ENCODE data around the gene LRMDA. TPM values are rescaled to one million over a fixed set of nuclear protein-coding genes. Genes with fewer than 3 reads are reported as not detected.

Gene LRMDA
- total and polyA plus RNA-seq, 2 of the 13 experiments (the other 11 are each of a cell fraction or from before 2014, with no cell fraction given) = 13.4 to 22.0 TPM

DNA sequence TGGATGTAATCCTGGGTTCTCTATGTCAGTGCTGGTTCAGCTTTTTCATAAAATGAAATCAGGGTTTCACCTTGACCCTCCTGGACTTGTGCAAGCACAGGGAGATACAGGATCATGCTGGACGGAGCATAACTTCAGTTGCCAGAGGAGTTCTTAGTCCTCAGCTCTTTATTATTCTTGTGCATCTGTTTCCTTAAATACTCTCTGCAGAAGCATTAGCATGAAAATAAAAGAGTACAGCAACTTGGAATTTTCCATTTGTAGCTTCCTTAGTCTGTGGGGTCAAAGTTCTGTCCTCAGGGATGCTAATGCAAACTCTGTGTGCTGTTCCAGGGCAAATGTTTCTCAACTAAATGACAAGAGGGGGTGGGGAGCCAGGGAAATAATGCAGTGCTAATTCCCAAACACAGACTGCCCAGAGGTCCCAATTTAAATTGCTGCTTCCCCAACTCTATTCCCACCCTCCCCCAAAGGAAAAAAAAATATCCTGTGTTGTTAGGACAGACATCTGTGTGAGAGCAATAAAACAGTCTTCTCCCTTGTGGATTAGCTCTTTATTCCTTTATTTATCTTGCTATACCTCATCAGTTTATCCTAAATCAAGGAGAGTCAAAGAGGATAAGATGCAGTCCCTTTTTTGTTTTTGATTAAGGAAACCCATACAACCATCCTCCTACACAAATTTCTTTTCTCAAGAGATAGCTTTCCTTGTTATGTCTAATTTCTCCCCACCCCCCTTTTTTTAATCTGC lies 905.0 kb downstream of the LRMDA start (continued):
- no peak for TF ChIP-seq ELF3 (CRISPR knock-in tag; IDR thresholded peaks at IDR 0.05)
- no peak for TF ChIP-seq ZIK1 (CRISPR knock-in tag; IDR thresholded peaks at IDR 0.05; ENCODE audit: borderline replicate concordance, low read depth)
- TF ChIP-seq ZNF343 (CRISPR knock-in tag; IDR thresholded peaks at IDR 0.05) = no peak
- no peak for TF ChIP-seq NFYC (CRISPR knock-in tag; IDR thresholded peaks at IDR 0.05)
- TF ChIP-seq, protein P1, sequence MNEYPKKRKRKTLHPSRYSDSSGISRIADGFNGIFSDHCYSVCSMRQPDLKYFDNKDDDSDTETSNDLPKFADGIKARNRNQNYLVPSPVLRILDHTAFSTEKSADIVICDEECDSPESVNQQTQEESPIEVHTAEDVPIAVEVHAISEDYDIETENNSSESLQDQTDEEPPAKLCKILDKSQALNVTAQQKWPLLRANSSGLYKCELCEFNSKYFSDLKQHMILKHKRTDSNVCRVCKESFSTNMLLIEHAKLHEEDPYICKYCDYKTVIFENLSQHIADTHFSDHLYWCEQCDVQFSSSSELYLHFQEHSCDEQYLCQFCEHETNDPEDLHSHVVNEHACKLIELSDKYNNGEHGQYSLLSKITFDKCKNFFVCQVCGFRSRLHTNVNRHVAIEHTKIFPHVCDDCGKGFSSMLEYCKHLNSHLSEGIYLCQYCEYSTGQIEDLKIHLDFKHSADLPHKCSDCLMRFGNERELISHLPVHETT (CRISPR knock-in tag; conservative IDR thresholded peaks at IDR 0.05) = no peak
- TF ChIP-seq, protein P2, sequence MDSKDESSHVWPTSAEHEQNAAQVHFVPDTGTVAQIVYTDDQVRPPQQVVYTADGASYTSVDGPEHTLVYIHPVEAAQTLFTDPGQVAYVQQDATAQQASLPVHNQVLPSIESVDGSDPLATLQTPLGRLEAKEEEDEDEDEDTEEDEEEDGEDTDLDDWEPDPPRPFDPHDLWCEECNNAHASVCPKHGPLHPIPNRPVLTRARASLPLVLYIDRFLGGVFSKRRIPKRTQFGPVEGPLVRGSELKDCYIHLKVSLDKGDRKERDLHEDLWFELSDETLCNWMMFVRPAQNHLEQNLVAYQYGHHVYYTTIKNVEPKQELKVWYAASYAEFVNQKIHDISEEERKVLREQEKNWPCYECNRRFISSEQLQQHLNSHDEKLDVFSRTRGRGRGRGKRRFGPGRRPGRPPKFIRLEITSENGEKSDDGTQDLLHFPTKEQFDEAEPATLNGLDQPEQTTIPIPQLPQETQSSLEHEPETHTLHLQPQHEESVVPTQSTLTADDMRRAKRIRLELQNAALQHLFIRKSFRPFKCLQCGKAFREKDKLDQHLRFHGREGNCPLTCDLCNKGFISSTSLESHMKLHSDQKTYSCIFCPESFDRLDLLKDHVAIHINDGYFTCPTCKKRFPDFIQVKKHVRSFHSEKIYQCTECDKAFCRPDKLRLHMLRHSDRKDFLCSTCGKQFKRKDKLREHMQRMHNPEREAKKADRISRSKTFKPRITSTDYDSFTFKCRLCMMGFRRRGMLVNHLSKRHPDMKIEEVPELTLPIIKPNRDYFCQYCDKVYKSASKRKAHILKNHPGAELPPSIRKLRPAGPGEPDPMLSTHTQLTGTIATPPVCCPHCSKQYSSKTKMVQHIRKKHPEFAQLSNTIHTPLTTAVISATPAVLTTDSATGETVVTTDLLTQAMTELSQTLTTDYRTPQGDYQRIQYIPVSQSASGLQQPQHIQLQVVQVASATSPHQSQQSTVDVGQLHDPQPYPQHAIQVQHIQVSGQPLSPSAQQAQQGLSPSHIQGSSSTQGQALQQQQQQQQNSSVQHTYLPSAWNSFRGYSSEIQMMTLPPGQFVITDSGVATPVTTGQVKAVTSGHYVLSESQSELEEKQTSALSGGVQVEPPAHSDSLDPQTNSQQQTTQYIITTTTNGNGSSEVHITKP (CRISPR knock-in tag; IDR thresholded peaks at IDR 0.05; ENCODE audit: low read depth) = peak; percentile 43; the same call in 1 of the 2 replicates
- TF ChIP-seq MTA1 (CRISPR knock-in tag; IDR thresholded peaks at IDR 0.05; ENCODE audit: borderline replicate concordance) = no peak
- TF ChIP-seq, protein P3, sequence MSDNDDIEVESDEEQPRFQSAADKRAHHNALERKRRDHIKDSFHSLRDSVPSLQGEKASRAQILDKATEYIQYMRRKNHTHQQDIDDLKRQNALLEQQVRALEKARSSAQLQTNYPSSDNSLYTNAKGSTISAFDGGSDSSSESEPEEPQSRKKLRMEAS (IDR thresholded peaks at IDR 0.05) = no peak
- TF ChIP-seq RXRA (CRISPR knock-in tag; IDR thresholded peaks at IDR 0.05) = no peak
- TF ChIP-seq SP2 (CRISPR knock-in tag; IDR thresholded peaks at IDR 0.05) = no peak
- TF ChIP-seq HNRNPLL (IDR thresholded peaks at IDR 0.05; ENCODE audit: low read depth, low read length, poor library complexity, severe bottlenecking) = no peak
- TF ChIP-seq NFE2 (CRISPR knock-in tag; IDR thresholded peaks at IDR 0.05) = no peak
- TF ChIP-seq ZSCAN22 (CRISPR knock-in tag; IDR thresholded peaks at IDR 0.05) = no peak
- TF ChIP-seq CBX5 (CRISPR knock-in tag; IDR thresholded peaks at IDR 0.05; ENCODE audit: borderline replicate concordance) = no peak
- TF ChIP-seq, protein P4, sequence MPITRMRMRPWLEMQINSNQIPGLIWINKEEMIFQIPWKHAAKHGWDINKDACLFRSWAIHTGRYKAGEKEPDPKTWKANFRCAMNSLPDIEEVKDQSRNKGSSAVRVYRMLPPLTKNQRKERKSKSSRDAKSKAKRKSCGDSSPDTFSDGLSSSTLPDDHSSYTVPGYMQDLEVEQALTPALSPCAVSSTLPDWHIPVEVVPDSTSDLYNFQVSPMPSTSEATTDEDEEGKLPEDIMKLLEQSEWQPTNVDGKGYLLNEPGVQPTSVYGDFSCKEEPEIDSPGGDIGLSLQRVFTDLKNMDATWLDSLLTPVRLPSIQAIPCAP (CRISPR knock-in tag; IDR thresholded peaks at IDR 0.05; ENCODE audit: low read depth) = no peak
- TF ChIP-seq, protein P5, sequence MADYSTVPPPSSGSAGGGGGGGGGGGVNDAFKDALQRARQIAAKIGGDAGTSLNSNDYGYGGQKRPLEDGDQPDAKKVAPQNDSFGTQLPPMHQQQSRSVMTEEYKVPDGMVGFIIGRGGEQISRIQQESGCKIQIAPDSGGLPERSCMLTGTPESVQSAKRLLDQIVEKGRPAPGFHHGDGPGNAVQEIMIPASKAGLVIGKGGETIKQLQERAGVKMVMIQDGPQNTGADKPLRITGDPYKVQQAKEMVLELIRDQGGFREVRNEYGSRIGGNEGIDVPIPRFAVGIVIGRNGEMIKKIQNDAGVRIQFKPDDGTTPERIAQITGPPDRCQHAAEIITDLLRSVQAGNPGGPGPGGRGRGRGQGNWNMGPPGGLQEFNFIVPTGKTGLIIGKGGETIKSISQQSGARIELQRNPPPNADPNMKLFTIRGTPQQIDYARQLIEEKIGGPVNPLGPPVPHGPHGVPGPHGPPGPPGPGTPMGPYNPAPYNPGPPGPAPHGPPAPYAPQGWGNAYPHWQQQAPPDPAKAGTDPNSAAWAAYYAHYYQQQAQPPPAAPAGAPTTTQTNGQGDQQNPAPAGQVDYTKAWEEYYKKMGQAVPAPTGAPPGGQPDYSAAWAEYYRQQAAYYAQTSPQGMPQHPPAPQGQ (CRISPR knock-in tag; IDR thresholded peaks at IDR 0.05; ENCODE audit: borderline replicate concordance) = no peak
- no peak for TF ChIP-seq ZNF367 (CRISPR knock-in tag; IDR thresholded peaks at IDR 0.05; ENCODE audit: borderline replicate concordance)

Data from HepG2 (cell line).